LNCAP (cell line): Measurements from ENCODE around the gene CS.

ENCODE experiments used
- TF ChIP-seq, protein P1 (sequence below): fragments of 450-650 bp; IDR thresholded peaks from 2 replicates; pipeline ENCODE4 v1.5.1; 2017; ENCODE audit warnings: mild to moderate bottlenecking

Gene CS

DNA sequence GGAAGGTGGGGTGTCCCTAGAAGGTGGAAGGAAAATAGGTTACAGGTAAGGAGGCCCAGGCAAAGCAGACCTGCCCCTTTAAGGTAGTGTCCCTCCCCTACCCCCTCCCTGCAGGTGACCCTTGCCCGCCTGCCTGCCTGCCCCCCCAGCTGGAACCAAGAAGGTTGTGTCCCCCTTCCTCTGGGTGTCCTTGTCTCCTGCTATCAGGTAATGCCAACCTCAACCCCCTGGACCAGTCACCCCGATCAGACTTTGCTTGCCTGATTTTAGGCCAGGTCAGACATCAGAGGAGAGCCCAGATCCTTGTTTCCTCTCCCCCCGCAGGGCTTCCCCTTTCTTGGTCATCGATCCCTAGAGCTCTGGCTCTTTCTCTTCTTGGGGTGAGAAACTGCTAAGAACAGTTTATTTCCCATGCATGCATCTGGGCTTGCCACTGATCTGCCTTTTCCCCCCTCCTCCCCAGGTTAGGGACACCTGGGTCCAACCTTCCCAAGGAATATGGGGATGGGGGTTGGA lies 70.2 kb downstream of the CS start, which contains the start of gene SLC39A5:
Gene SLC39A5, plus strand, starts transcription at position 136 of the 516 bp plus-strand sequence. CDS start 1,224 bp downstream, outside the sequence.
- TF ChIP-seq, protein P1, sequence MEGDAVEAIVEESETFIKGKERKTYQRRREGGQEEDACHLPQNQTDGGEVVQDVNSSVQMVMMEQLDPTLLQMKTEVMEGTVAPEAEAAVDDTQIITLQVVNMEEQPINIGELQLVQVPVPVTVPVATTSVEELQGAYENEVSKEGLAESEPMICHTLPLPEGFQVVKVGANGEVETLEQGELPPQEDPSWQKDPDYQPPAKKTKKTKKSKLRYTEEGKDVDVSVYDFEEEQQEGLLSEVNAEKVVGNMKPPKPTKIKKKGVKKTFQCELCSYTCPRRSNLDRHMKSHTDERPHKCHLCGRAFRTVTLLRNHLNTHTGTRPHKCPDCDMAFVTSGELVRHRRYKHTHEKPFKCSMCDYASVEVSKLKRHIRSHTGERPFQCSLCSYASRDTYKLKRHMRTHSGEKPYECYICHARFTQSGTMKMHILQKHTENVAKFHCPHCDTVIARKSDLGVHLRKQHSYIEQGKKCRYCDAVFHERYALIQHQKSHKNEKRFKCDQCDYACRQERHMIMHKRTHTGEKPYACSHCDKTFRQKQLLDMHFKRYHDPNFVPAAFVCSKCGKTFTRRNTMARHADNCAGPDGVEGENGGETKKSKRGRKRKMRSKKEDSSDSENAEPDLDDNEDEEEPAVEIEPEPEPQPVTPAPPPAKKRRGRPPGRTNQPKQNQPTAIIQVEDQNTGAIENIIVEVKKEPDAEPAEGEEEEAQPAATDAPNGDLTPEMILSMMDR = no peak

DNA sequence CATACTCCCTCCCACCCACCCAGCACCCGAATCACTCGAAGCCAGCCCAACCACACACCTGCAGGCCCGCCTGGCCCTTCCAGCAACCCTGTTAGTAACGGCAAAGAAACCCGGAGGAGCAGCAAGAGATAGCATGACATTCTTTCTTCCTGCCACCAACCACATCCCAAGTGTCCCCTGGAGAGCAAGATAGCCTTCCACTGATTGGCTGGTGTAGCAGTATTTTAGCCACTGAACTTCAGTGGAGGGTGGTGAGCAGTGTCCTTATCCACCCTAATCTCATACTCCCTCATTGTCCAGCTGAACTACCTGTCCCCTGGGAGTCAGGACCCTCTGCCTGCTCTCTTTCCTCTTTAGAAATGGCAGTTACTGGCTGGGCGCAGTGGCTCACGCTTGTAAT lies 71.0 kb downstream of the CS start:
- TF ChIP-seq, protein P1 = no peak

DNA sequence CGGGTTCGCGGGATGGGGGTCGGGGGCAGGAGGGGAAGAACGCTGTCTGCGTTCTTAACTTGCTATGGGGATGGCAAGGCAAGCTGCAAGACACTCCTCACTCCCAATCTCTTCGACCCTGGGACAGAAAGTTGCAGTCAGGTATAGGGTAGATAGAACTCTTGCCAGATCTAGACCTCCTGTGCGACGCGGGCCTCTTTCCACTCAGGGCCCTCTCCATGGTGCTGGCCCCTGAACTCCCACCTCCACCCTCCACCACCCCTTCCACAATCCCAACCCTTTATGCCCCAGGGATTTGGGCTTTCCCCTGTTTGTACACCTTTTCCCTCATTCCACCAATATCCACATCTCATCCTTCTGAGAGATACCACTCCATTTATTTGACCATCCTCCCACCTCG lies 75.2 kb downstream of the CS start:
- TF ChIP-seq, protein P1 = no peak

DNA sequence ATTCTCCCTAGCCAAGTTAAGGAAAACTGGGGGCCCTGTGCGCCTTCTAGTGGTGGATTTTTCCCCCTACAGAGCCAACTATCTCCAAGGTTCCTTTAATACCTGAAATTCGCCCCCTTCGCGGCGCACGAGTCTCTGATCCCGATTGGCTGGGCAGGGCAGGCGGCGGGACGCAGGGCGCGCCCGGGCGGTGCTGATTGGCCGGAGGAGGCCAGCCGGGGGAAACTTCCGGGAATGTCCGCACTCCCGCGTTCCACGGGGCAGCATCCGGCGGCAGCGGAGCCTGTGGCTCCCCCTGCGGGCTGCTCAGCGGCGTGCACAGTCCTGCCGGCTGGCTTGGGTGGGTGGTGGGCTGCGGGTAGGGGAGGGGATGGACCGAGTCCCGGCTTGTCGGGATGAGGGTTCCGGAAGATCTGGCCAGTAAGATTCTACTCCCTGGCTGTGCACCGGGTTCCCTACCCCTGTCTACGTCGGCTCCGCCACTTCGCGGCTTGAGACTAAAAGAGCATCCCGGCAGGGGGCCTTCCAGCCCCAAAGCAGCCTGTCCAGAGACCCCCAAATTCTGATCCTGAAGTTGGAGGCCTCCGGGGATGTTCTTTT lies 75.9 kb downstream of the CS start, which contains the start of gene NABP2:
Gene NABP2, plus strand, starts transcription at position 241 of the 600 bp plus-strand sequence. CDS start 515 bp downstream, outside the sequence.
- TF ChIP-seq, protein P1 = peak; percentile 96; the same call in 1 of the 2 replicates

DNA sequence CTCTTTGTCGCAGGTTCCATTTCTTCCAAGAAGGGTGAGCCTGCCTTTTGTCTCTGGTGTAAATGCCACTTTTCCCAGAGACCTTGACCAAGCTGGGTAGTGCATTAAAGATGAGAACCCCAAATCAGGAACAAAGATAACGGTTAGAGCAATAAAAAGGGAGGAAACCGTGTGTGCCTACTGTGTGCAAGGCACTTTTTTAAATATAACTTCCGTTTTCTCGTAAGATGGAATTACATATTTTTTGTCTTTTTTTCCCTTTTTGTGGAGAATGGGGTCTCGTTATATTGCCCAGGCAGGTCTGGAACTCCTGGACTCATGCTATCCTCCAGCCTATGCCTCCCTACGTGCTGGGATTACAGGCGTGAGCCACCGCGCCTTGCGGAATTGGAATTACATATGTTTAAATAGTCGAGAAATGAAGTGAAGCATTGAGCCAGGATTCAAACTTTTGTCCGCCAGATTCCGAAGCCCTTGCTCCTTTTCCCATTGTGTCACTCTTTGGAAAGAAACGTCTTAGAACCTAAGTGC lies 76.5 kb downstream of the CS start:
- TF ChIP-seq, protein P1 = no peak

DNA sequence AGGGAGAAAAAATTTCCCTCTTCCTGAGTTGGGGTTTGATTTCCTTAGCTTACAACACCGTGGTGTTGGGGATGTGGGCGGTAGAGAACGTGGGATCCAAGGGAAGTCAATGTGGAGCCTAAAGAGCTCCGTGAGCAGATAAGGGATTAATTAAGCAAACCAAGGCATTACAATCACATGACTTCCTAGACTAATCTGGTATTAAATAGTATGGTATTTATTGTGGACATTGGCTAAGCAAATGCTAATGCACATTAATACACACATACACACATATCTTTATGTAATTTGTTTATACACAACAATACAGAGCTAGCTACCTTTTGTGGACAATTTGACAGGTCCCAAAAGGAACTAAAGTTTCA lies 77.6 kb downstream of the CS start:
- TF ChIP-seq, protein P1 = no peak

DNA sequence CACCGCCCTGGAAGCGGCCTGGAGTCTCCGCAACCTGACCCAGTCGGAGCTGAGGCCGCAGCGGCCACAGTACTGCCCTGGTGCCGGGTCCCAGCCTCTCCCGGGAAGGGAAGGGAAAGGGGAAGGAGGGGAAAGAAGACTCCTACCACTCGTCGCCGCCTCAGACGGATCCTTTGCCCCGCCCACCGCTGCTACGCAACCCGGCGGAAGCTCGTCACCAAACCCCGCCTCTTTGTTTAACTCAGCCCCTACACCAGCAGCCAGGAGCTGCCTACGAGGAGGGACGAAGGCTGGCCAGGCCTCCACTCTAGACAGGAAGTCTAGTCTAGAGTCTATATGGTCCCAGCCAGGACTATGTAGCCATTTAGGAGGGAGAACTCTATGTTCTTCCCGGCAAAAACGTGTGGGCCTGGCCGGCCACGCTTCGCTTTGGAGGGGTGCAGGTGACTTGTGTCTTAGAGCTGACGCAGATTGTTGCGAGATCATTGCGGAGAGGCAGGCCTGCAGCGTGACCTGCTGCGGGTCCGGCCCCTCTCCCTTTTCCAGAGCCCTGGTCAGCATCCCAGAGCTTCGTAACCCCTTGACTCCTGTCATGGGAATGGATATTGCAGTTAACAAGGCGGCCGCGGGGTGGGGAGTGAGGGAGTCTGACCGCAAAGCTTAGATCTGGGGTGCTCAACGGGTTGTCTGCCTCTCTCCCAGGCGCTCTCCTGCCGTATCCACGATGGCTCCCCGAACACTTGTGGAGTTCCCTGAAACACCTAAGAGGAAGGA lies 78.2 kb downstream of the CS start, which contains the start of gene RNF41:
Gene RNF41, minus strand, starts transcription at position 166 of the 774 bp plus-strand sequence. CDS start 7,875 bp downstream, outside the sequence.
- TF ChIP-seq, protein P1 = no peak
